GM19099 (cell line): Measurements from ENCODE around the gene ALG5.

ENCODE experiments used
- POLR2A ChIP-seq: IDR thresholded peaks from 3 replicates; pipeline ENCODE4 v1.6.1; 2011; ENCODE audit warnings: low read depth; ENCODE audit not compliant: insufficient read length; ENCODE audit errors: extremely low read depth

Gene ALG5

GRCh38 chr13:36999054-36999714 lies at the start of gene ALG5:
TSS of gene ALG5 (minus strand) at chr13:36999340. CDS start at chr13:36999300, 40 bp downstream.
- peak; percentile 98 for TF ChIP-seq POLR2A

GRCh38 chr13:37047846-37048245 lies 48.7 kb upstream of the ALG5 start:
- TF ChIP-seq POLR2A = no peak

- TF ChIP-seq POLR2A = no peak
These were observed 47.9 kb upstream of the ALG5 start for GRCh38 chr13:37047032-37047431.

GRCh38 chr13:37046062-37046461 lies 46.9 kb upstream of the ALG5 start:
- TF ChIP-seq POLR2A = no peak

- TF ChIP-seq POLR2A = no peak
These were observed 41.6 kb upstream of the ALG5 start for GRCh38 chr13:37040789-37041188.

- TF ChIP-seq POLR2A = no peak
These were observed 40.8 kb upstream of the ALG5 start for GRCh38 chr13:37039896-37040295.

GRCh38 chr13:37037241-37037640 lies 38.1 kb upstream of the ALG5 start:
- no peak for TF ChIP-seq POLR2A

GRCh38 chr13:37029617-37030016 lies 30.5 kb upstream of the ALG5 start:
- no peak for TF ChIP-seq POLR2A

- no peak for TF ChIP-seq POLR2A
These were observed 28.5 kb upstream of the ALG5 start for GRCh38 chr13:37027639-37028038.

GRCh38 chr13:37026771-37027170 lies 27.6 kb upstream of the ALG5 start:
- no peak for TF ChIP-seq POLR2A

GRCh38 chr13:37023871-37024270 lies 24.7 kb upstream of the ALG5 start:
- no peak for TF ChIP-seq POLR2A

GRCh38 chr13:37014609-37015008 lies 15.5 kb upstream of the ALG5 start:
- no peak for TF ChIP-seq POLR2A

- no peak for TF ChIP-seq POLR2A
These were observed 12.6 kb upstream of the ALG5 start for GRCh38 chr13:37011788-37012187.

GRCh38 chr13:37011002-37011401 lies 11.9 kb upstream of the ALG5 start:
- TF ChIP-seq POLR2A = no peak

GRCh38 chr13:37010424-37010823 lies 11.3 kb upstream of the ALG5 start:
- TF ChIP-seq POLR2A = no peak

GRCh38 chr13:37009692-37010091 lies 10.6 kb upstream of the ALG5 start:
- TF ChIP-seq POLR2A = no peak

- TF ChIP-seq POLR2A = no peak
These were observed 2.7 kb upstream of the ALG5 start for GRCh38 chr13:37001921-37002250.
